Upper lobe of left lung (tissue), 4 donors: ENCODE results near the gene ZKSCAN3.

Experiments
- CTCF ChIP-seq, 6 experiments: fragments of 450-650 bp in 4 of 6; fragments of 200-600 bp in 2 of 6; sonication (generic) in 2 of 6; IDR thresholded peaks; one replicate each; pipeline ENCODE4 v1.5.1; 2016 to 2019; ENCODE audit warnings: antibody characterized with exemption in 6 of 6
- POLR2A ChIP-seq, 4 donors: fragments of 450-650 bp; IDR thresholded peaks; one replicate each; pipeline ENCODE4 v1.5.1; 2016 to 2017; ENCODE audit warnings: antibody characterized with exemption in 4 of 4, mild to moderate bottlenecking in 2 of 4
- POLR2AphosphoS5 ChIP-seq, 2 donors: sonication (generic); formaldehyde crosslinking; IDR thresholded peaks; one replicate each; pipeline ENCODE4 v1.5.1; 2017; ENCODE audit warnings: antibody characterized with exemption in 2 of 2

- TF ChIP-seq CTCF (IDR thresholded peaks at IDR 0.05) (no peak), POLR2A (IDR thresholded peaks at IDR 0.05) (no peak), POLR2AphosphoS5 (IDR thresholded peaks at IDR 0.05) (no peak)
Observed at GRCh38 chr6:28354688-28355554, 5.2 kb downstream of the ZKSCAN3 start.
